ENCODE results near the gene INSC.

- TF ChIP-seq CTCF (IDR thresholded peaks at IDR 0.05) (no peak), POLR2A (IDR thresholded peaks at IDR 0.05) (no peak)
Observed at GRCh38 chr11:15189189-15189588, 74.5 kb downstream of the INSC start.

Measured in body of pancreas (tissue), 4 donors.